ENCODE data around the gene UNK. TPM values are rescaled to one million over a fixed set of nuclear protein-coding genes. Genes with fewer than 3 reads are reported as not detected.
A peak's percentile ranks its signal among the peaks of the same experiment; 100 is the strongest.
"Not testable (repeated sequence)": the region's sequence is repeated elsewhere in the genome, so short reads cannot be mapped to it uniquely, and the experiment has no call there.

UNK gene
- total RNA-seq, 1 experiment from 2014 or later, result 15.6 TPM

DNA sequence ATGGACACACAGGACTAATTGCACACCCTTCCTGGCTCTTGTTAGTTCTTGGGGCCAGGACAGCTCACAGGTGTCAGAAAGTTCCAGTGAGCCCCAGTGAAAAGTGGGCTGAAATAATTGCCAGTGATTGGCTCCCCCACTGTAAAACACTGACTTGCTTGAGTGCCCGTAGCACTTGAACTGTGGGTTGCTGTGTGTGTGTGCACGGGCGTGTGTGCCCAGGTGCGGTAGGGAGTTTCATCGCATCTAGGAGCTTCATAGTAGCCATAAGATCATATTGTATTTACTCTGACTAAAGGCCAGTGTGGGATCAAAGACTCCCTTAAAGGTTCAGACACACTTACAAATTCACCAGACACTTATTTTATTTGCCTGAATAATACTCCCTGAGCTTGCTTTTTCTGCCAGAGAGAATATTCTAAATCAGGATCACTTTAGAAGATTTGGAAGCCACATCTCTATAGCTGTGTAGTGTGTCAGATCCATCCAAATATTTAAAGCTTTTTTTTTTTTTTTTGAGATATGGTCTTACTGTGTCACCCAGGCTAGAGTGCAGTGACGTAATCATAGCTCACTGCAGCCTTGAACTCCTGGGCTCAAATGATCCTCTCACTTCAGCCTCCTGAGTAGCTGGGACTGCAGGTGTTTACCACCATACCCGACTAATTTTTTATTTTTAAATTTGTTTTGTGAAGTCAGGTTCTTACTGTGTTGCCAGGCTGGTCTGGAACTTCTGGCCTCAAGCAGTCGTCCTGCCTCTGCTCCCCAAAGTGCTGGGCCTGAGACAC is 11.4 kb downstream of the UNK start:
- DNase-seq (ENCODE audit: low read depth), result no peak

DNA sequence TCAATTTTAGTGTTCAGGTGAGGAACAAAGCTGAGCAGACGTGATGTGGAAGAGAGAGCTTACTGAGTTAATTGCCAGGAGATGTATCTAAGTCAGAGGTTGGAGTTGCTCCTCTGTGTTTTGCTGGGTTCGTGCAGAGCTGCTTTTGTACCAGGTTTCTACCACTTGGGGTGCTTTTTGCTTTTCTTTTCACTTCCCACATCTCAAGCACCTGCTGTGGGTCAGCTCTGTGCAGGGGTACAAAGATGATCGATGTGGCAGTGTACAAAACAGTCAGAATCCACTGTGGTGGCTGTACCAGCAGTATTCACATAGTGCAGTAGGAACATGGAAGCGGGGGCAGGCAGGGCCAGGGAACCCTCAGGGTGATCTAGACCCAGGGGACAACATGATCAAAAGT is 14.8 kb downstream of the UNK start:
- no peak for DNase-seq (ENCODE audit: low read depth)

DNA sequence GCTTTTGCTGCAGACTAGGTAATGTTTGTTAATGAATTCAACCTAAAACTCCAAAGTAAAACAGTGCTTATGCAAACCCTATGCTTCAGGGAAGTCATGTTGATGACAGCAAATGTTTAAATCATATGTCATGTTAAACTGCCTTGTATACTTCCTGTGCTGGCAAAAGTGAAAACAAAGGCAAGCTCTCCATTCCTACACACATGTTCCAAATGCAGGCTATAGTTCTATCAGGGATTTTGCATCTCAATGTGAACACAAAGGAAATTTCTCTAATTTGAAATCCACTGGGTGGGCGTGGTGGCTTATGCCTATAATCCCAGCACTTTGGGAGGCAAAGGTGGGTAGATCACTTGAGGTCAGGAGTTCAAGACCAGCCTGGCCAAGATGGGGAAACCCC is 19.3 kb downstream of the UNK start:
- no peak for DNase-seq (ENCODE audit: low read depth)

DNA sequence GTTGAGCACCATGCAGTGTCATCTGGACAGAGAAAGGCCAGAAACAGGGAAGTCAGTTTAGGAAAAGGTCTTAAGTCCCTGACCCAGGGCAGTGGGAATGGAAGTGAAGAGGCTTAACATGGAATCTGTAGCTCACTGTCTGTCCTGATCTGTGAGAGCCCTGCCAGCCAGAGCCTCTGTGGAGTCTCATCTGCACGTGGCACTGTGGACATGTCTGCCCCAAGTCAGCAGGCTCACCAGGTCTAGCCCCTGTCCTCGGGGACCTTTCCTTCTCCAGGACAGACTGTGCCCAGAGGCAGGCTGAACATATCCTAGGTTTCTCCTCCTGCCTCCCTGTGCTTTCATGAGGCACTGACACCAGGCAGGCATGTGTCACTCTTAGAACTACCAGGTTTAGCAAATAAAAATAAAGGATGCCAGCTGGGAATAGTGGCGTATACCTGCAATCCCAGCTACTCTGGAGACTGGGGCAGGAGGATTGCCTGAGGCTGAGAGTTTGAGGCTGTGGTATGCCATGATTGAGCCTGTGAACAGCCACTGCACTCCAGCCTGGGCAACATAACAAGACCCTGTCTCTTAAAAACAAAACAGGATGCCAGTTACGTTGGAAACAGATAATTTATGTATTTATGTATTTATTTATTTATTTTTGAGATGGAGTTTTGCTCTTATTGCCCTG is 22.4 kb downstream of the UNK start:
- DNase-seq (ENCODE audit: low read depth), result no peak

DNA sequence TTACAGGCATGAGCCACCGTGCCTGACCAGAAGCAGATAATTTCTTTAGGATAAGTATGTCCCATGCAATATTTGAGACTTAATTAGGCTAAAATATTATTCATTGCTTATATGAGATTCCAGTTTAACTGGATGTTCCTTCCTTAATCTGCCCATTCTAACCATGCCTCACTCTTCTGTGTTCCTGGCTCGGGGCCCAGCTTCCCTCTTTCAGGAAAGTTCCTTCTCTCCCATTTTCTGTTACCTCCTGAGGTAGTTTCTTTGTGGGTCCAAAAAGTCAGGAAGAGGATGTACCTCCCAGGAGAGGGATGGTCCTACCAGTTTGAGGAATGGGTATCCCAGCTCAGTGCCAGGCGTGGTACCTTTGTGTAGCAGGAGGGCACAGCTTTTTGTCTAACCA is 23.3 kb downstream of the UNK start:
- no peak for DNase-seq (ENCODE audit: low read depth)

DNA sequence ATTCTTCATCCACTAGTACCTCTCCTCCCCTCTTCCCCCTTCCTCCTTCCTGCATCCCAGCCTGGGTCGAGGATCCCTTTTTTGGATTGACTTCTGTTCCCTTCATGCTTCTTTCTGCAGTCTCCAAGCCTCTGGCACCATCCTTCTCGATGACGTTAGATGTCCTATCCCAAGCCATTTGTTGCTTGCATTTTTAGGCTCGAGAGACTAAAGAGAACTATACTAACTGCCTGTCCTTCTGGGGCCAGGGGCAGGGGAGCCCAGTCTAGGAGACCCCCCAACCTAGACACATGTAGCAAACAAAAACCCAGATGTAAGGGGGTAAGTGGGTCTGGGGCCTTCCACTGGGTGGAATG is 23.9 kb downstream of the UNK start:
- DNase-seq (ENCODE audit: low read depth), result no peak

DNA sequence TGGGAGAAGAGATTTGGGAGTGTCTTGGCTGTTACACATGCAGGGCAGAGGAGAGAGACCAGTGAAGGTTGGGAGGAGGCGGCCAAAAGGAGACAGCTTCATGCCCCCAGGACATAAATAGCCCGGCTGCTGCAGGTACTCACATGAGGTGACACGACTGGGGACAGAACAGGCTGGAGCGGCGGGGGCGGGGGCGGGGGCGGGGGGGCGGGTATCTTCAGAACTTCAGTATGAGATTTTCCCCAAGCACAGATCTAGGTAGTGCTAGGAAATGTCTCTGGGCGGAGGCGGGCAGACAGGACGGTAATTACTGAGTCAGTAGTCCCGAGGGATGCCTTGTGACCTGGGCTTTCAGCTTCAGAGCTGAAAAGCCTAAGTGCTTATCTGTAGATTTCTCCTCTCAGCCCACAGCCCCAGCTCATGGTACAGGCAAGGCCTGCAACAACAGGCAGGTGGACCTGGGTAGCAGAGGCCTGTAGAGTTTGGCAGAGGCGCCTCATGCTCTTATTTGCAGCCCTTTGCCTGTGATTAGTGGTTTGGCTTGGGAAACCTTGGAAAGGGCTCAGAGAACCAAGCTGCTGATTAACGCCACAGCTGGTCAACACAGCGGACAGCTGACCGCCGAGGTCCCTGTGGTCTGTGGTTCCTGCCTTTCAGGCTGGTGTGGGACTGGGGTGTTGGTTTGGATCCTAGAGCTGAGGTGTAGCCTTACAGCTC is 24.5 kb downstream of the UNK start:
- DNase-seq (ENCODE audit: low read depth), result peak; percentile 89

DNA sequence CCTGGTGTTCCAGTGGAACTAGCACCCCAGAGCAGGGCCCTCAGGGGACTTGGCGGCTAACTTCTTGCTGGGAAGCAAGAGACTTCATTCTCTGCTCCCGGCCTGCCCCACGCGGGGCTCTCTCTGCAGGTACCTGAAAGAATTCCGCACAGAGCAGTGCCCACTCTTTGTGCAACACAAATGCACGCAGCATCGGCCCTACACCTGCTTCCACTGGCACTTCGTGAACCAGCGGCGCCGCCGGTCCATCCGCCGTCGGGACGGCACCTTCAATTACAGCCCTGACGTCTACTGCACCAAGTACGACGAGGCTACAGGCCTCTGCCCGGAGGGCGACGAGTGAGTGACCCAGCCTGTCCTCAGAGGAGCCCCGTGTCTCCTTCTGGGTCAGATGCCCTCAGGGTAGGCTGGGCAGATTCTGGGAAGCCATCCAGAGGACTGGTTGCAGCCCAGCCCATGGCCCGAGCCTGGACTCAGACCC is 25.1 kb downstream of the UNK start:
- peak; percentile 51 for DNase-seq (ENCODE audit: low read depth)

DNA sequence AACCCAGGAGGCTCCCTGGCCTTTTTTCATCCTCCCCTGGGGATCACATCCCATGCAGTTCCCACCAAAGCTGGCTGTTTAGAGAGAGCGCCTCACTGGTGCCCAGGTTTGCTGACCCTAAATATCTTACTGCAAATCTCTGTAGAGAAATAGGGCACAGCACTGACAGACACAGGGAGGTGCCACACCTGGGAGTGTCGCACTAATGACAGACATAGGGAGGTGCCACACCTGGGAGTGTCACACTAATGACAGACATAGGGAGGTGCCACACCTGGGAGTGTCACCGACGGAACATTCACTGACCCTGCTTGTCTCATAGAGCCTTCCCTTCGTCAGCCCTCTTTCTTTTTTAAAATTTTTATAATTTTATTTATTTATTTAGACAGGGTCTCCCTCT is 25.6 kb downstream of the UNK start:
- no peak for DNase-seq (ENCODE audit: low read depth)

DNA sequence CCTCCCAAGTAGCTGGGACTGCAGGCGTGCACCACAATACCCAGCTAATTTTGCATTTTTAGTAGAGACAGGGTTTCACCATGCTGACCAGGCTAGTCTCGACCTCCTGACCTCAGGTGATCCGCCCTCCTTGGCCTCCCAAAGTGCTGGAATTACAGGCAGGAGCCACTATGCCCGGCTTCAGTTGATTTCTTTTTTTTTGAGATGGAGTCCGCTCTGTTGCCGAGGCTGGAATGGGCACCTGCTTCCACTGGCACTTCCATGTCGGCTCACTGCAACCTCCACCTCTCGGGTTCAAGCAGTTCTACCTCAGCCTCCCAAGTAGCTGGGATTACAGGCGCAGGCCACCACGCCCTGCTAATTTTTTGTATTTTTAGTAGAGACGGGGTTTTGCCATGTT is 26.1 kb downstream of the UNK start:
- DNase-seq (ENCODE audit: low read depth), result not testable (repeated sequence)

DNA sequence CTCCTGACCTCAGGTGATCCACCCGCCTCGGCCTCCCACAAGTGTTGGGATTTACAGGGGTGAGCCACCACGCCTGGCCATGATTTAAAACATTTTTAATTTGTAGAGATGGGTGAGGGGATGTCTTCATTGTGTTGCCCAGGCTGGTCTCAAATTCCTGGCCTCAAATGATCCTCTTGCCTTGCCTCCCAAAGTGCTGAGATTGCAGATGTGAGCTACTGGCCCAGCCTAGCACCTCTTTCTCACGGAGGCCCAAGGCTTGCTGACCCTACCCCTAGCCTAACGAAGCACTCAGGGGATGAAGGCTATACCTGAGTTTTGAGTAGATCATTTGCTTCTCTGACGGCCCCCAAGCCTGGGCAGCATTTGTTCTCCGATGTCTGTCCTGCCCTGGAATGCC is 26.6 kb downstream of the UNK start:
- DNase-seq (ENCODE audit: low read depth), result no peak

DNA sequence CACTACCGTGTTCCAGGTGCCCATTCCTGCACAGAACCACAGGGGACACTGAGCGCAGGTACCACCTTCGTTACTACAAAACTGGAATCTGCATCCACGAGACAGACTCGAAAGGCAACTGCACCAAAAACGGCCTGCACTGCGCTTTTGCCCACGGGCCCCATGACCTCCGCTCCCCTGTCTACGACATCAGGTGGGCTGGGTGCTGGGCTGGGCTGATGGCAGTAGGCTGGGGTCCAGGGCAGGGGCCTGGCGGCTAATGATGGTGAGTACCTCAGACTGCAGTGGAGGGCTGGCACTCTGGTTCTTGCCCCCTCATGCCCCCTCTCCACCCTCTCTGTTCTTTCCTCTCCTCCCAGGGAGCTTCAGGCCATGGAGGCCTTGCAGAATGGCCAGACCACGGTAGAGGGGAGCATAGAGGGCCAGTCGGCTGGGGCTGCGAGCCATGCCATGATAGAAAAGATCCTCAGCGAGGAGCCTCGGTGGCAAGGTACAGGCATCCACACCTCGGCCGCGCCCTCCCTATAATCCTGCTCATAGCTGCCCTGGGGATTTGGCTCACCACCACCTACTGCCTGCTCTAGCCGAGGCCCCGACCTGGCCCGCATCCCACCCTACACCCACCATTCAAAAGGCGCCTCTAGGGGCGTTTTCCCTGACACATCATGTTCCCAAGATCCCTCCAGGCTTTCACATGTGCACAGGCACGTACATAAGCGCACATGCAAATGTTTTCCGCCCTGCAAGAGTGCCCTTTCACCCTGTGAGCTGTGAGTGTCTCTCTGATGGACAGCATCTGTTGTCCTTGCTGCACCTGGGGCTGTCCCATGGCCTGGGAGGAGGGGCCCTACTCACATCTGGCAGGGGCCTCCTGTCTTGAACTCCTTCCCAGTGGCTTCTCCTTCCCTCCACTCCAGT is 27.7 kb downstream of the UNK start:
- no peak for DNase-seq (ENCODE audit: low read depth)

DNA sequence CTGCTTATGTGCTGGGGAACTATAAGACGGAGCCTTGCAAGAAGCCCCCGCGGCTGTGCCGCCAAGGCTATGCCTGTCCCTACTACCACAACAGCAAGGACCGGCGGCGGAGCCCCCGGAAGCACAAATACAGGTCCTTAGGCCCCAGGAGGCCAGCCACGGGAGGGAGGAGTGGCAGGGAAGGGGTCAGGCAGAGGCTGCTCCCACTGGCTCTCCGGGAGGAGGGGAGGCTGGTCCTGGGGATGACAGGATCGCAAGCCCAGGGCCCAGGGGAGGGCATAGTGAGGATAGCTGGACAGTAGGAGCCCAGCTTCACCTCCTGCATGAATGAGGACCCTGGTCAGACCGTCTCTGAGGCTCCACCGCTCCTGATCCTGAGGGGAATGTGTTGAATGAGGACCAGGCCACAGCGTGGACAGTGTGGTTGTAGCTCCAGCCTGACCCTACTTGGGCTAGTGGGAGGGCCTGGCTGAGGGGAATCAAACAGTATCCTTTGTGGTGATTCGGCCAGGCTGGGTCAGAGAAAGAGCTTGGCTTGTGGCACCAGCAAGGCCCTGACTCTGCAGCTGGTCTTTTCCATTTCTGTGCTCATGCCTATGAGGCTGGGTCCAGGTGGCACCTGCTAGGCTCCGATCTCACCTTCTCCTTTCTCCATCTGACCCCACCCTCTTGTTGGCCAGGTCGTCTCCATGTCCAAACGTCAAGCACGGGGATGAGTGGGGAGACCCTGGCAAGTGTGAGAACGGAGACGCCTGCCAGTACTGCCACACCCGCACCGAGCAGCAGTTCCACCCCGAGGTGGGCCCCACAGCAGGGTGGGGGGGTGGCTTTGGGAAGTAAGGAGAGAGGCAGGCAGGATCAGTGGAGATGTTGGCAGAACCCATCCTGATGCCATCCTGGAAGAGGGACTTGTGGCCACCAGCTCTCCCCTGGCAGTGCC is 28.7 kb downstream of the UNK start:
- no peak for DNase-seq (ENCODE audit: low read depth)

DNA sequence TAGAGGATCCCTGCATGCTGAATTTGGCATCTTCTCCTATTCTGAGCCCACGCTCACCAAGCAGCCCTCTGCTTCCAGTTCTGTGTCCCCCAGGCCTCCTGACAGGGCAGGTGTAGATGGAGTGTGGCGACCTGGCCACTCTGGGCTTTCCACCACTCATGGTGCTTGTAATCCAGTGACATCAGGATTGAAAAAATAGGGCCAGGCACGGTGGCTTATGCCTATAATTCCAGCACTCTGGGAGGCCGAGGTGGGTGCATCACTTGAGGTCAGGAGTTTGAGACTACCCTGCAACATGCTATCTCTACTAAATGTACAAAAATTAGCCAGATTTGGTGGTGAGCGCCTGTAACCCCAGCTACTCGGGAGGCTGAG is 29.4 kb downstream of the UNK start:
- no peak for DNase-seq (ENCODE audit: low read depth)

DNA sequence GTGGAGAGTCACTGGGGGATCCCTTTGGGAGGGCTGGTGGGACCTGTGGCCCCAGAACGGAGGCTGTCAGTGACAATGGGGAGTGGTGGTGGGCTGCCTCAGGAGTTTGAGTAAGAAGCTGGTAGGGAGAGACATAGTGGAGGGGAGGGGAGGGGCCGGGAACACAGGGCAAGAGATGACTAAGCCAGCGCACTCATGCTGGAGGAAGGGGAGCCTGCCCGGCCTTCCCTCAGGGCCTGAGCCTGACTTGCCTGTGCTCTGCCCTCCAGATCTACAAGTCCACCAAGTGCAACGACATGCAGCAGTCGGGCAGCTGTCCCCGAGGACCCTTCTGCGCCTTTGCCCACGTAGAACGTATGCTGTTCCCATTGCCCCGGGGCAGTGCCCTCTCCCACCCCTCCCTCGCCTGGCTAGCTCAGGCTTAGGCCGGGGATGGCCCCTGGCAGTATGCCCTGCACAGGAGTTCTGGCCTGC is 30.3 kb downstream of the UNK start:
- peak; percentile 82 for DNase-seq (ENCODE audit: low read depth)

DNA sequence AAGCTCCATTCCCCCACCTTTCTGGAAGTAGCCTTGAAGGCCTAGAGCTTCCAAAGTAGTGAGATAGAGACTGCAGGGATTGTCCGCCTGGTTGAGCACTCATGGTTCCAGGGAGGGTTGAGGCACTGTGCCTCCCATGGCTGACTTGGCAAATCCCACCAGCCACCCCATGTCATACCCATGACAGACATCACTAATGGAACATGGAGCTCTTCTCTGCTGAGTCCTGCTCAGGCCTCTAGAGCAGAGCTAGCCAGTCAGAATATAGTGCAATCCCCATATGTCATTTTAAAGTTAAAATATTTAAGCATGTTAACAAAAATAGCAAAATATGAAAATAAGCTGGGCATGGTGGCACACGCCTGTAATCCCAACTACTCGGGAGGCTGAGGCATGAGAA is 30.8 kb downstream of the UNK start:
- DNase-seq (ENCODE audit: low read depth), result no peak

DNA sequence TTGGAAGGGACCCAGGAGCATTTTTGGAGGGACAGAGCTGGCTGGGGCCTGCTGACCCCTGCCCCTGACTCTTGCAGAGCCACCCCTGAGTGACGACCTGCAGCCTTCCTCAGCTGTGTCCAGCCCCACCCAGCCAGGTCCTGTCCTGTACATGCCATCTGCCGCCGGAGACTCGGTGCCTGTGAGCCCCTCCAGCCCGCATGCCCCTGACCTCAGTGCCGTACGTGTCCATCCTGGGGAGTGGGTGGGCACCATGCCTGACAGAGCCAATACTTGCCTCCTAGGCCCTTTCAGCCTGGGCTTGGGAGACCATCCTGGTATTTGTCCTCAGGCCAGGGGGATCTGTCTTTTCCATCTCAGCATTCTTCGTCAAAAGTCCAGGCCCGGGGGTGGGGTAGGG is 32.1 kb downstream of the UNK start:
- DNase-seq (ENCODE audit: low read depth), result no peak

DNA sequence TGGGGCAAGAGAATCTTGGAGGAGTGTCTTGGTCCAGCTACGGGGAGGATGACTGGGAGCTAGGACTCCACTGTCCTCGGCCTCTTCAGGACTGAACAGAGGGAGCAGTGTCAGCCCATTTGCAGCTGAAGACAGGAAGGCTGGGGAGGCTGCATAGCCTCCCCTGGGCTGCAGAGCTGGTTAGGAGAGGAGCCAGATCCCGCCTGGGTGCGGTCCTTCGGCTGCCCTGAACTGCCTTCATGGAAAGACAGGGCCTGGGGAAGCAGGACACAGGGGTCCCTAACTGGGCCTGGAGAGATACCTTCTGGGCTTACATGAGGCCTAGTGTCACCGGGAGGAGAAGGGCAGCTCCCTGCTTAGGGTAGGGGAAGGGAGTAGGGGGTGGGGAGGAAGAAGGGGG is 33.0 kb downstream of the UNK start:
- DNase-seq (ENCODE audit: low read depth), result no peak

DNA sequence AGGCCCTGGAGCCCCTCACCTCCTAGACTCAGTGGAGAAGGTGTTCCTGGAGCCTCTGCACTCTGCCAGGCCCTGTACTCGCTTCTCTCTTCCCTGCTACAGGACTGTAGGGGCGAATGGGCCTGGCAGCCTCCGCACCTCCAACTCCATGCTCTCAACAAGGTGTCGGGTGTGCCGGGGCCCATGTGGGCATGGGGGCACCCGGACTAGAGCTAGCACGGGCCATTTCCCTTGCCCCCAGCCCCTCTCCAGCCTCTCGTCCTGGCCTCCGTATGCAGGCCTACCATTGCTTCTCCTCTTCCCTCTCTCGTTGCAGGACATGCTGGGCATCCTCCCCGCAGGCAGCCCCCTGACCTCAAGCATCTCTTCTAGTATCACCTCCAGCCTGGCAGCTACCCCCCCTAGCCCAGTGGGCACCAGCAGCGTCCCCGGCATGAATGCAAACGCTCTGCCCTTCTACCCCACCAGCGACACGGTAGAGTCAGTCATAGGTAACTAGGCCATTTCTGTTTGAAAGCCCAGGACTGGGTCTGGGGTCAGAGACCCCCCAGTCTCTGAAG is 33.8 kb downstream of the UNK start:
- no peak for DNase-seq (ENCODE audit: low read depth)

DNA sequence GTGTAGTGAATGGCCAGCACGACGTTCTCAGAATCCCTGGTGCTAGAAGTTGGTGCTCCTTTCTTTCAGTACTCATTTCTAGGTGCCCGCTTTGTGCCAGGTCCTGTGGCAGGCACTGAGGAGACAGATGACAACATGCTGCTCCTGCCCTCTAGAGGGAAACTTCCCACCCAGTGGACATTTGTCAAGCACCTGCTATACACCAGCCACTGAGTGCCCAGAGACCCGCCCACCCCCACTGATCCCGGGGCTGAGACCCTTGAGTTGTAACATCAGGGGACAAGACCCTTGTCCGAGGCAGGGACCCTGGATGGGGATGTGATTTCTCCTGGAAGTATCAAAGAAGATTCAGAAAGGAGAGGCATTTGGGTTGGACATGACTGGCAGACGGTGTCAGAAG is 34.5 kb downstream of the UNK start:
- no peak for DNase-seq (ENCODE audit: low read depth)
